Panc1 (cell line): ENCODE measurements around the gene HOXC6. TPM values are rescaled to one million over a fixed set of nuclear protein-coding genes. Genes with fewer than 3 reads are reported as not detected.

Experiments used
- ATAC-seq: fragments of 200-7000 bp; cut with Tn5 transposase; 2 replicates; pipeline ENCODE4 v1.9.1; 2020; ENCODE audit warnings: mild to moderate bottlenecking, moderate library complexity
- BruUV-seq: library from RNA; stranded (reverse); fragments of 400-500 nt; replicated peaks from 2 replicates; lab custom pipeline; 2021; lab: Mats Ljungman, UMichigan
- CTCF ChIA-PET: fragments of 300-600 bp; sonication (Branson Sonifier 250); formaldehyde crosslinking; loops from one replicate; lab custom pipeline; 2022; ENCODE audit warnings: antibody characterized with exemption; lab: Charles Lee
- POLR2A ChIA-PET: fragments of 300-600 bp; sonication (Branson Sonifier 250); formaldehyde crosslinking; loops from one replicate; lab custom pipeline; 2022; ENCODE audit warnings: antibody characterized with exemption; lab: Charles Lee
- DNase-seq: peaks from one replicate; pipeline ENCODE4 v3.0.0-alpha.2; 2010; ENCODE audit warnings: low read depth, low spot score
- H3K27ac ChIP-seq: 2 replicates; pipeline ENCODE4 v1.5.1; 2011; ENCODE audit warnings: mild to moderate bottlenecking, low read length, inconsistent platforms
- H3K27me3 ChIP-seq: fragments of 200-500 bp; sonication (Bioruptor generic); 2 replicates; pipeline ENCODE4 v1.6.0; 2014; ENCODE audit warnings: low read length, inconsistent platforms; ENCODE audit not compliant: control insufficient read depth, insufficient read depth
- H3K36me3 ChIP-seq: fragments of 200-500 bp; sonication (Bioruptor generic); 2 replicates; pipeline ENCODE4 v1.5.1; 2014; ENCODE audit warnings: inconsistent platforms, mild to moderate bottlenecking, low read length, moderate library complexity; ENCODE audit not compliant: control insufficient read depth, insufficient read depth
- H3K4me1 ChIP-seq: 2 replicates; pipeline ENCODE4 v1.5.1; 2011; ENCODE audit warnings: inconsistent platforms, mild to moderate bottlenecking, low read length, moderate library complexity; ENCODE audit not compliant: control insufficient read depth, insufficient read depth
- H3K4me3 ChIP-seq, 2 experiments: 2 replicates each; pipeline ENCODE4 v1.5.1; 2011 to 2012; ENCODE audit warnings: low read depth in 2 of 2, low read length in 2 of 2, mild to moderate bottlenecking in 2 of 2, inconsistent platforms in 1 of 2, moderate library complexity in 1 of 2
- H3K9me3 ChIP-seq: fragments of 200-500 bp; sonication (Bioruptor generic); 2 replicates; pipeline ENCODE4 v1.5.1; 2014; ENCODE audit warnings: low read depth, mild to moderate bottlenecking, inconsistent platforms, low read length, moderate library complexity; ENCODE audit not compliant: control insufficient read depth, insufficient read depth
- POLR2AphosphoS5 ChIP-seq: IDR thresholded peaks from 2 replicates; pipeline ENCODE4 v1.6.1; 2012; ENCODE audit warnings: mild to moderate bottlenecking, low read depth, low read length, moderate library complexity
- SIN3A ChIP-seq: IDR thresholded peaks from 2 replicates; pipeline ENCODE4 v1.6.1; 2012; ENCODE audit warnings: low read depth, mild to moderate bottlenecking, low read length, moderate library complexity, borderline replicate concordance; ENCODE audit not compliant: insufficient read depth
- TCF7L2 ChIP-seq: IDR thresholded peaks from 2 replicates; pipeline ENCODE4 v1.6.1; 2011; ENCODE audit warnings: mild to moderate bottlenecking, low read depth, low read length, inconsistent platforms
- in situ Hi-C: cut with HindIII; loops from 2 replicates; pipeline ENCODE4 v1.10.0; 2016; ENCODE audit warnings: low sequenced_read_pairs, low pct_unique_long_range_greater_than_20kb
- intact Hi-C: fragments of 100-400 bp; cut with micrococcal nuclease; formaldehyde crosslinking; loops from one replicate; pipeline ENCODE4 v1.10.0; 2022; ENCODE audit not compliant: unreplicated experiment
- total RNA-seq: library from RNA; stranded (reverse); gene quantifications from one replicate; pipeline ENCODE4 v1.2.1, GENCODE V29; 2021; ENCODE audit not compliant: unreplicated experiment
- TF ChIP-seq, protein P1 (sequence below): fragments of 450-650 bp; IDR thresholded peaks from 2 replicates; pipeline ENCODE4 v1.5.1; 2017; ENCODE audit warnings: mild to moderate bottlenecking
- TF ChIP-seq, protein P2 (sequence below), 2 experiments: IDR thresholded peaks; 2 replicates each; pipeline ENCODE4 v1.6.1; 2011 to 2012; ENCODE audit warnings: low read depth in 2 of 2, control low read depth in 1 of 2, low read length in 1 of 2, mild to moderate bottlenecking in 1 of 2, moderate library complexity in 1 of 2; ENCODE audit not compliant: insufficient read depth in 1 of 2

HOXC6 gene
- total RNA-seq, 1 experiment from 2014 or later = 52.2 TPM

DNA sequence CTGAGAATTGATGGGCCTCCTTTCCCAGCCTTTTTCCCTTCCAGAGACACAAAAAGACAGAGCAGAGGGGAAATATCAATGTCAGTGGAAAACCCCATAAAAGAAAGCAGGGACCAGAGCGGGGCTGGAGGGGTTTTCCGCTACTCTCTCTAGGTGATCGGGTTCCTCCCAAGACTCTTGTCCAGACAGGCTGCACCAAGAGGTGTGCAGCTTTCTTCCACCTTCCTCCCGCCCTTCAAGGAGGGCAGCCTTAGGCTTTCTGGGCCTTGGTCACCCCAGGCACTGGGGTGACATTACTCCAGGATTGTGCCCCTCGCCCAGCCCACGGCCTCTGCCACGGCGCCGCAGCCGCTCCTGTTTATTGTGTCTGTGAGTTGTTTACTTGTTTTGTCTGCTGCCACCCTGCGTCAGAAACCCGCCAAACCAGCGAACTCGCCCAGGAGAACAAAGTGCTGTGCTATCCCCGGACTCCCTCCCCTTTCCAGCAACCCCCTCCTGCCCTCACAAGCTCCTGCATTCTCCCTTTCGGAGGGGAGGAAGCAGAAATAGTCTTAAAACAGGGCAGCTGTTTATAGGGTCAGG is 6.7 kb upstream of the HOXC6 start:
- Histone ChIP-seq H3K36me3 (peaks cover 2% of the 10 kb centered on the region; the same call in 1 of the 2 replicates), H3K4me3 (peak overlapping the region; percentile 72 to 91), H3K9me3 (no peaks in the 10 kb centered on the region), H3K27me3 (no peaks in the 10 kb centered on the region), H3K27ac (peak overlapping the region; percentile 95), H3K4me1 (peaks cover 65% of the 10 kb centered on the region)
- CTCF ChIA-PET = interaction anchor here (1.0 to 1.2 kb wide), 3 partner anchors 13 to 252 kb away, joined by 3 read pairs; partner anchors contain the start of gene HOXC8
- ATAC-seq (peak; percentile 14), DNase-seq (no peak)
- intact Hi-C loops = loop anchor here (1.0 kb wide), 1 partner anchor 15 kb away; no protein-coding TSS in a partner anchor
- POLR2A ChIA-PET = no interaction called here
- TF ChIP-seq POLR2AphosphoS5 (peak; percentile 73; the same call in 1 of the 2 replicates), SIN3A (peak; percentile 80; the same call in 1 of the 2 replicates), TCF7L2 (no peak)
- TF ChIP-seq, protein P1, sequence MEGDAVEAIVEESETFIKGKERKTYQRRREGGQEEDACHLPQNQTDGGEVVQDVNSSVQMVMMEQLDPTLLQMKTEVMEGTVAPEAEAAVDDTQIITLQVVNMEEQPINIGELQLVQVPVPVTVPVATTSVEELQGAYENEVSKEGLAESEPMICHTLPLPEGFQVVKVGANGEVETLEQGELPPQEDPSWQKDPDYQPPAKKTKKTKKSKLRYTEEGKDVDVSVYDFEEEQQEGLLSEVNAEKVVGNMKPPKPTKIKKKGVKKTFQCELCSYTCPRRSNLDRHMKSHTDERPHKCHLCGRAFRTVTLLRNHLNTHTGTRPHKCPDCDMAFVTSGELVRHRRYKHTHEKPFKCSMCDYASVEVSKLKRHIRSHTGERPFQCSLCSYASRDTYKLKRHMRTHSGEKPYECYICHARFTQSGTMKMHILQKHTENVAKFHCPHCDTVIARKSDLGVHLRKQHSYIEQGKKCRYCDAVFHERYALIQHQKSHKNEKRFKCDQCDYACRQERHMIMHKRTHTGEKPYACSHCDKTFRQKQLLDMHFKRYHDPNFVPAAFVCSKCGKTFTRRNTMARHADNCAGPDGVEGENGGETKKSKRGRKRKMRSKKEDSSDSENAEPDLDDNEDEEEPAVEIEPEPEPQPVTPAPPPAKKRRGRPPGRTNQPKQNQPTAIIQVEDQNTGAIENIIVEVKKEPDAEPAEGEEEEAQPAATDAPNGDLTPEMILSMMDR = peak; percentile 76
- TF ChIP-seq, protein P2, sequence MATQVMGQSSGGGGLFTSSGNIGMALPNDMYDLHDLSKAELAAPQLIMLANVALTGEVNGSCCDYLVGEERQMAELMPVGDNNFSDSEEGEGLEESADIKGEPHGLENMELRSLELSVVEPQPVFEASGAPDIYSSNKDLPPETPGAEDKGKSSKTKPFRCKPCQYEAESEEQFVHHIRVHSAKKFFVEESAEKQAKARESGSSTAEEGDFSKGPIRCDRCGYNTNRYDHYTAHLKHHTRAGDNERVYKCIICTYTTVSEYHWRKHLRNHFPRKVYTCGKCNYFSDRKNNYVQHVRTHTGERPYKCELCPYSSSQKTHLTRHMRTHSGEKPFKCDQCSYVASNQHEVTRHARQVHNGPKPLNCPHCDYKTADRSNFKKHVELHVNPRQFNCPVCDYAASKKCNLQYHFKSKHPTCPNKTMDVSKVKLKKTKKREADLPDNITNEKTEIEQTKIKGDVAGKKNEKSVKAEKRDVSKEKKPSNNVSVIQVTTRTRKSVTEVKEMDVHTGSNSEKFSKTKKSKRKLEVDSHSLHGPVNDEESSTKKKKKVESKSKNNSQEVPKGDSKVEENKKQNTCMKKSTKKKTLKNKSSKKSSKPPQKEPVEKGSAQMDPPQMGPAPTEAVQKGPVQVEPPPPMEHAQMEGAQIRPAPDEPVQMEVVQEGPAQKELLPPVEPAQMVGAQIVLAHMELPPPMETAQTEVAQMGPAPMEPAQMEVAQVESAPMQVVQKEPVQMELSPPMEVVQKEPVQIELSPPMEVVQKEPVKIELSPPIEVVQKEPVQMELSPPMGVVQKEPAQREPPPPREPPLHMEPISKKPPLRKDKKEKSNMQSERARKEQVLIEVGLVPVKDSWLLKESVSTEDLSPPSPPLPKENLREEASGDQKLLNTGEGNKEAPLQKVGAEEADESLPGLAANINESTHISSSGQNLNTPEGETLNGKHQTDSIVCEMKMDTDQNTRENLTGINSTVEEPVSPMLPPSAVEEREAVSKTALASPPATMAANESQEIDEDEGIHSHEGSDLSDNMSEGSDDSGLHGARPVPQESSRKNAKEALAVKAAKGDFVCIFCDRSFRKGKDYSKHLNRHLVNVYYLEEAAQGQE (IDR thresholded peaks at IDR 0.05; ENCODE audit: insufficient read depth in 1 of 2, low read depth in 2 of 2, low read length in 1 of 2) = no peak
- in situ Hi-C loops = no loop called here
- no TSS peak for BruUV-seq

DNA sequence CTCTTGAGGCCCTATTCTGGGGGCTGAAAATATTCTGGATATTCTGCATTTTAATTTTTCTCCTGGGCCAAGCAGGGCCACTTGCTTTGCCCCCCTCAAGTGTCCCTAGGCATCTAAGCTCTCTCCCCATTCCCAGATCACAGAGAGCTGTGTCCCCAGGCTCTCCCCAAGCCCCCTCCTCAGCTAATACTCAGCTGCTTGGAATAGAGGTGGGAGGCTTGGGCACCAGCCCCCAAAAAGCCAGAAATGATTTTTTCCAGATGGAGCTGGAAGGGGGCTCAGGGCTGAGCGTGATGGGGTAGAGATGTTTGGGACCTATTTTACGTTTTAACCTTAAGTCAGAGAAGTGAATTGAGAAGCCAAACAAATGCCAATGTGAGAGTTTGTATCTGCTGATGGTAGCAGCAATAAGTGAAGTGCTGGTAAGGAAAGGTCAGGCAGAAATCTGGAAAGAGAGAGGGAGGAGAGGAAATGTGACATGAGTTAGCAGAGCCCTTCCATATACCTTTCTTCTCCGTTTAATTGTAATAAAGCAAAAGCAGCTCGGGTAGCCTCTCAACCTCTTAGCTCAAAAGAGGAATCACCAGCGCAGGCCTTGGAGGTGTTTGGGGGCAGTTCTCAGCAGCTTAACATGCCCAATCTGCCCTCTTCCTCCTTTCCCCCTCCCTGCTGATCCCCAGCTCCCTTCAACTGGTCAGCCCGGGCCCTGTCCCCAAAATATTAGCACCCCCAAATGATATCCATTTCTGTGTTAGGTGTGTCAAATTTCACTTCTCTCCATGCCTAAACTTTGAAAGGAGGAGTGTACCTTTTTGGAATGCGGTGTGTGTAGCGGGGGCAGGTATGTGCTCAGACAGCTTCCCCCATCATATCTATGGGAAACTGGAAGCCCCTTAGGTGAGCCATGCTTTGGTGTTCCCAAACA is 5.0 kb upstream of the HOXC6 start:
- Histone ChIP-seq H3K4me1 (peaks cover 82% of the 10 kb centered on the region), H3K27ac (peak overlapping the region; percentile 95), H3K36me3 (no peaks in the 10 kb centered on the region), H3K9me3 (no peaks in the 10 kb centered on the region), H3K4me3 (peak overlapping the region; percentile 27 to 39), H3K27me3 (no peaks in the 10 kb centered on the region)
- BruUV-seq = no TSS peak
- ATAC-seq (no peak), DNase-seq (no peak)
- in situ Hi-C loops = no loop called here
- intact Hi-C loops = no loop called here
- CTCF ChIA-PET = interaction anchor here (0.5 to 1.1 kb wide), 4 partner anchors 9 to 169 kb away, joined by 3 to 8 read pairs (median 7); partner anchors contain the start of genes HOXC5 and HOXC9
- TF ChIP-seq SIN3A = no peak
- TF ChIP-seq, protein P1 = no peak
- TF ChIP-seq, protein P2 (IDR thresholded peaks at IDR 0.05; ENCODE audit: insufficient read depth in 1 of 2, low read depth in 2 of 2, low read length in 1 of 2) = no peak
- TF ChIP-seq POLR2AphosphoS5 = no peak
- TF ChIP-seq TCF7L2 = no peak
- POLR2A ChIA-PET = no interaction called here
